PC-9 (cell line): Measurements from ENCODE around the gene JDP2. TPM values are rescaled to one million over a fixed set of nuclear protein-coding genes. Genes with fewer than 3 reads are reported as not detected.
A peak's percentile ranks its signal among the peaks of the same experiment; 100 is the strongest.

Experiments
- BruUV-seq: library from RNA; stranded (reverse); fragments of 400-500 nt; replicated peaks from 2 replicates; lab custom pipeline; 2021; lab: Mats Ljungman, UMichigan
- CTCF ChIA-PET: fragments of 300-600 bp; sonication (Branson Sonifier 250); formaldehyde crosslinking; loops from one replicate; lab custom pipeline; 2022; ENCODE audit warnings: antibody characterized with exemption; lab: Charles Lee
- POLR2A ChIA-PET: fragments of 300-600 bp; sonication (Branson Sonifier 250); formaldehyde crosslinking; loops from one replicate; lab custom pipeline; 2022; ENCODE audit warnings: antibody characterized with exemption; ENCODE audit not compliant: unreplicated experiment; lab: Charles Lee
- DNase-seq, 2 experiments: peaks; one replicate each; pipeline versions ENCODE4 v3.0.0 to v3.0.0-alpha.2; 2015 to 2022; ENCODE audit warnings: mixed read lengths in 1 of 2
- H2AFZ ChIP-seq: fragments of 200-600 bp; sonication (generic); 2 replicates; pipeline ENCODE4 v1.8.1; 2017; ENCODE audit warnings: antibody characterized with exemption
- H3F3A ChIP-seq: fragments of 200-600 bp; sonication (generic); 2 replicates; pipeline ENCODE4 v1.8.1; 2017; ENCODE audit warnings: antibody characterized with exemption, mild to moderate bottlenecking, low read depth; ENCODE audit not compliant: insufficient read depth
- H3K27ac ChIP-seq: fragments of 200-600 bp; sonication (generic); 2 replicates; pipeline ENCODE4 v1.6.1; 2016; ENCODE audit warnings: mixed run types
- H3K27me3 ChIP-seq: fragments of 200-600 bp; sonication (generic); 2 replicates; pipeline ENCODE4 v1.6.1; 2016; ENCODE audit warnings: low read depth, mixed run types; ENCODE audit not compliant: insufficient read depth
- H3K36me3 ChIP-seq: fragments of 200-600 bp; sonication (generic); 2 replicates; pipeline ENCODE4 v1.6.1; 2016; ENCODE audit warnings: low read depth, mixed run types
- H3K4me1 ChIP-seq: fragments of 200-600 bp; sonication (generic); replicated peaks from 2 replicates; pipeline ENCODE4 v1.6.1; 2016; ENCODE audit warnings: mixed run types; ENCODE audit not compliant: insufficient read depth
- H3K4me2 ChIP-seq: fragments of 200-600 bp; sonication (generic); 2 replicates; pipeline ENCODE4 v1.6.1; 2017; ENCODE audit warnings: mixed run types
- H3K4me3 ChIP-seq: fragments of 200-600 bp; sonication (generic); 2 replicates; pipeline ENCODE4 v1.6.1; 2016; ENCODE audit warnings: mixed run types
- H3K79me2 ChIP-seq: fragments of 200-600 bp; sonication (generic); 2 replicates; pipeline ENCODE4 v1.6.1; 2017; ENCODE audit warnings: low read depth, mixed run types
- H3K9me2 ChIP-seq: fragments of 200-600 bp; sonication (generic); 2 replicates; pipeline ENCODE4 v1.8.1; 2017; ENCODE audit warnings: mild to moderate bottlenecking; ENCODE audit not compliant: insufficient read depth
- H3K9me3 ChIP-seq: fragments of 200-600 bp; sonication (generic); 2 replicates; pipeline ENCODE4 v1.8.1; 2016; ENCODE audit warnings: low read depth; ENCODE audit not compliant: insufficient read depth
- H4K20me1 ChIP-seq: fragments of 200-600 bp; sonication (generic); 2 replicates; pipeline ENCODE4 v1.8.1; 2017; ENCODE audit not compliant: insufficient read depth
- CTCF ChIP-seq: fragments of 200-600 bp; sonication (generic); conservative IDR thresholded peaks from 2 replicates; pipeline ENCODE4 v1.6.1; 2017; ENCODE audit warnings: mixed run types, antibody characterized with exemption, mild to moderate bottlenecking, moderate library complexity
- EZH2 ChIP-seq: fragments of 200-600 bp; sonication (generic); IDR thresholded peaks from 2 replicates; pipeline ENCODE4 v1.8.0; 2017; ENCODE audit warnings: antibody characterized with exemption, low read depth
- intact Hi-C: fragments of 100-400 bp; cut with micrococcal nuclease; formaldehyde crosslinking; loops from one replicate; pipeline ENCODE4 v1.10.0; 2022; ENCODE audit not compliant: unreplicated experiment
- total RNA-seq: library from RNA; stranded (reverse); gene quantifications from 2 replicates; pipeline ENCODE4 v1.2.3, GENCODE V29; 2021

The JDP2 gene
- total RNA-seq, 1 experiment from 2014 or later: 186 TPM

GRCh38 chr14:75522224-75522982 is 94.6 kb downstream of the JDP2 start, which contains the start of gene BATF:
Gene BATF, plus strand, starts transcription at chr14:75522469. Its CDS starts 214 bp downstream, at chr14:75522683.
- H3K4me1 ChIP-seq: peaks cover 60% of the 10 kb centered on the region
- DNase-seq: peak; percentile 69 to 74
- H3K27ac ChIP-seq: peak within 1 kb of the TSS; percentile 93
- TSS peak; percentile 48 for BruUV-seq
- no peaks in the 10 kb centered on the region for H4K20me1 ChIP-seq
- intact Hi-C loops: loop anchor here (1.0 kb wide), 1 partner anchor 33 kb away; no protein-coding TSS in a partner anchor
- POLR2A ChIA-PET: interaction anchor here (0.5 to 1.2 kb wide), 9 partner anchors 9 to 463 kb away, joined by 3 to 6 read pairs (median 4); partner anchors contain the start of gene IFT43
- TF ChIP-seq CTCF: no peak
- no peak for TF ChIP-seq EZH2
- peak within 1 kb of the TSS; percentile 87 for H3K4me2 ChIP-seq
- peaks cover 8% of the 10 kb centered on the region for H3K36me3 ChIP-seq
- no peaks in the 10 kb centered on the region for H3K9me3 ChIP-seq
- peaks cover 37% of the 10 kb centered on the region for H3F3A ChIP-seq
- no peaks in the 10 kb centered on the region for H3K27me3 ChIP-seq
- H3K4me3 ChIP-seq: peak within 1 kb of the TSS; percentile 68
- peaks cover 34% of the 10 kb centered on the region for H3K79me2 ChIP-seq
- H3K9me2 ChIP-seq: no peaks in the 10 kb centered on the region
- peak within 1 kb of the TSS; percentile 87 for H2AFZ ChIP-seq
- CTCF ChIA-PET: interaction anchor here (0.6 to 3.4 kb wide), 8 partner anchors 13 to 1489 kb away, joined by 3 to 39 read pairs (median 6); partner anchors contain the start of gene TGFB3

- DNase-seq: no peak
- Histone ChIP-seq H3F3A (peaks cover 37% of the 10 kb centered on the region), H3K27ac (peak overlapping the region; percentile 93), H3K36me3 (peaks cover 13% of the 10 kb centered on the region), H3K79me2 (peaks cover 34% of the 10 kb centered on the region), H3K4me2 (peak overlapping the region; percentile 87), H3K4me1 (peaks cover 60% of the 10 kb centered on the region), H3K9me3 (no peaks in the 10 kb centered on the region), H4K20me1 (no peaks in the 10 kb centered on the region), H2AFZ (peak overlapping the region; percentile 87), H3K9me2 (no peaks in the 10 kb centered on the region), H3K4me3 (peak overlapping the region; percentile 68), H3K27me3 (no peaks in the 10 kb centered on the region)
- TF ChIP-seq EZH2 (no peak), CTCF (no peak)
- ChIA-PET CTCF (interaction anchor here (0.5 to 3.4 kb wide), 5 partner anchors 11 to 215 kb away, joined by 3 to 39 read pairs (median 6); no protein-coding TSS in a partner anchor), POLR2A (interaction anchor here (0.5 to 1.2 kb wide), 8 partner anchors 9 to 463 kb away, joined by 3 to 5 read pairs (median 4); partner anchors contain the start of gene IFT43)
- BruUV-seq: no TSS peak
- intact Hi-C loops: loop anchor here (1.0 kb wide), 1 partner anchor 34 kb away; no protein-coding TSS in a partner anchor
Observed at GRCh38 chr14:75522983-75523318, 95.1 kb downstream of the JDP2 start.

Other genes with a start within 250 kb of the JDP2 start
- gene FOS, start 149.2 kb upstream of the JDP2 start, total RNA-seq: 84.6 and 154 TPM in 2 replicates
- gene BATF, start 94.4 kb downstream of the JDP2 start, total RNA-seq: 55.7 and 79.0 TPM in 2 replicates
- 12.4 and 35.7 TPM in 2 replicates for gene FLVCR2, start 150.6 kb downstream of the JDP2 start, total RNA-seq
- 25.2 and 32.5 TPM in 2 replicates for gene ERG28, start 232.9 kb downstream of the JDP2 start, total RNA-seq
- 60.3 and 75.3 TPM in 2 replicates for gene TTLL5, start 233.2 kb downstream of the JDP2 start, total RNA-seq